Fibroblast of lung (primary cell): ENCODE measurements around the gene GBP5.

Experiments
- EZH2 ChIP-seq: IDR thresholded peaks from 2 replicates; pipeline ENCODE4 v1.5.1; 2012; ENCODE audit warnings: low read length, control low read depth, mild to moderate bottlenecking; ENCODE audit errors: missing control alignments
- TF ChIP-seq, protein P1 (sequence below), 2 donors: IDR thresholded peaks in 1 of 2; conservative IDR thresholded peaks in 1 of 2; 1 replicate in 1 of 2; 2 replicates in 1 of 2; pipeline ENCODE4 v1.5.1; 2011 to 2012; ENCODE audit warnings: low read length in 2 of 2, control low read depth in 1 of 2, inconsistent platforms in 1 of 2, low read depth in 1 of 2, mild to moderate bottlenecking in 1 of 2

DNA sequence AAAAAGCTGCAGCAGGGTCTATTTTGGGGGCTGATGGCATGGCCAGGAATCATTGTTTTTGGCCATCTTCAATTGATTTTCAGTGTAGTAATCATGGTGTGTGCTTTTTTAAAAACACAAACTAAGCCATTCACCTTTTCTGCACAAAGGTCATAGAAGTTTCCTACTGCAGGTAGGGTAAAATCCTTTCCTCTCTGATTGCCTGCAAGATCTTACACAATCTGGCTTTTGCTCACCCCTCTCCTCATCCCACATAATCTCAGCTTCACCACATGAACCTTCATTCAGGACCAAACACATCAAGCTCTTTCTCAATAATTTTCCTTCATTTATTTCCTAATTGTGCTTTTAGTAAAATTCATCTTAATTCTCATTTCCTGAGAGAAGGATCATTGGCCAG is 38.3 kb upstream of the GBP5 start:
- TF ChIP-seq, protein P1, sequence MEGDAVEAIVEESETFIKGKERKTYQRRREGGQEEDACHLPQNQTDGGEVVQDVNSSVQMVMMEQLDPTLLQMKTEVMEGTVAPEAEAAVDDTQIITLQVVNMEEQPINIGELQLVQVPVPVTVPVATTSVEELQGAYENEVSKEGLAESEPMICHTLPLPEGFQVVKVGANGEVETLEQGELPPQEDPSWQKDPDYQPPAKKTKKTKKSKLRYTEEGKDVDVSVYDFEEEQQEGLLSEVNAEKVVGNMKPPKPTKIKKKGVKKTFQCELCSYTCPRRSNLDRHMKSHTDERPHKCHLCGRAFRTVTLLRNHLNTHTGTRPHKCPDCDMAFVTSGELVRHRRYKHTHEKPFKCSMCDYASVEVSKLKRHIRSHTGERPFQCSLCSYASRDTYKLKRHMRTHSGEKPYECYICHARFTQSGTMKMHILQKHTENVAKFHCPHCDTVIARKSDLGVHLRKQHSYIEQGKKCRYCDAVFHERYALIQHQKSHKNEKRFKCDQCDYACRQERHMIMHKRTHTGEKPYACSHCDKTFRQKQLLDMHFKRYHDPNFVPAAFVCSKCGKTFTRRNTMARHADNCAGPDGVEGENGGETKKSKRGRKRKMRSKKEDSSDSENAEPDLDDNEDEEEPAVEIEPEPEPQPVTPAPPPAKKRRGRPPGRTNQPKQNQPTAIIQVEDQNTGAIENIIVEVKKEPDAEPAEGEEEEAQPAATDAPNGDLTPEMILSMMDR (conservative IDR thresholded peaks at IDR 0.05 in 1 of 2, IDR thresholded peaks at IDR 0.05 in 1 of 2; ENCODE audit: low read depth in 1 of 2, low read length in 2 of 2) = no peak
- TF ChIP-seq EZH2 = no peak
